ENCODE data around the gene PARD3B.

DNA sequence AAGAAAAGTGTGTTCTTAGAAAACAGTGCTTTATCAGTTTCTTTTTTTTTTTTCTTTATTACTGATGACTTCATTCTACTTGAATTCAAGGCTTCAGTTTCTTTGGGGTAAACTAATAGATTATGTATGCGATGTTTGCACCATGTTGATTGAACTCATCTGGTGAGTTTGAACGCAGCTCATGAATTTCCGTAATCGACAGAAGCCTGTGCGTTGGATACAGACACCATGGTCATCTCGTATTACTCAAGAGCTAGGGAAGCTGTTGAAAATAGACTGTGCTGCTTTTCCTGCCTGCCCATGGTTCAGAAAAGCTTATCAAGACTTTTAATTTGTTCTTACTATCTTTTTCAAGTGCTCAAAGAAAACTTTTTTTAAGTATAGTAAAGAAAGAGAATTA, 951.5 kb downstream of the PARD3B start:
- TF ChIP-seq, protein P1, sequence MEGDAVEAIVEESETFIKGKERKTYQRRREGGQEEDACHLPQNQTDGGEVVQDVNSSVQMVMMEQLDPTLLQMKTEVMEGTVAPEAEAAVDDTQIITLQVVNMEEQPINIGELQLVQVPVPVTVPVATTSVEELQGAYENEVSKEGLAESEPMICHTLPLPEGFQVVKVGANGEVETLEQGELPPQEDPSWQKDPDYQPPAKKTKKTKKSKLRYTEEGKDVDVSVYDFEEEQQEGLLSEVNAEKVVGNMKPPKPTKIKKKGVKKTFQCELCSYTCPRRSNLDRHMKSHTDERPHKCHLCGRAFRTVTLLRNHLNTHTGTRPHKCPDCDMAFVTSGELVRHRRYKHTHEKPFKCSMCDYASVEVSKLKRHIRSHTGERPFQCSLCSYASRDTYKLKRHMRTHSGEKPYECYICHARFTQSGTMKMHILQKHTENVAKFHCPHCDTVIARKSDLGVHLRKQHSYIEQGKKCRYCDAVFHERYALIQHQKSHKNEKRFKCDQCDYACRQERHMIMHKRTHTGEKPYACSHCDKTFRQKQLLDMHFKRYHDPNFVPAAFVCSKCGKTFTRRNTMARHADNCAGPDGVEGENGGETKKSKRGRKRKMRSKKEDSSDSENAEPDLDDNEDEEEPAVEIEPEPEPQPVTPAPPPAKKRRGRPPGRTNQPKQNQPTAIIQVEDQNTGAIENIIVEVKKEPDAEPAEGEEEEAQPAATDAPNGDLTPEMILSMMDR (CRISPR knock-in tag; IDR thresholded peaks at IDR 0.05), result no peak
- TF ChIP-seq KDM3A (CRISPR knock-in tag; IDR thresholded peaks at IDR 0.05; ENCODE audit: low read depth) (no peak), MED13 (CRISPR knock-in tag; IDR thresholded peaks at IDR 0.05) (no peak), CEBPB (IDR thresholded peaks at IDR 0.05; ENCODE audit: borderline replicate concordance, low read depth, low read length) (no peak), HNF4G (IDR thresholded peaks at IDR 0.05; ENCODE audit: borderline replicate concordance, low read depth, low read length) (no peak), HNF4G (CRISPR knock-in tag; IDR thresholded peaks at IDR 0.05; ENCODE audit: borderline replicate concordance, low read depth) (no peak), SMARCE1 (IDR thresholded peaks at IDR 0.05; ENCODE audit: borderline replicate concordance) (no peak), EZH2 (conservative IDR thresholded peaks at IDR 0.05; ENCODE audit: low read depth, low read length) (no peak), THRA (CRISPR knock-in tag; IDR thresholded peaks at IDR 0.05; ENCODE audit: borderline replicate concordance) (no peak), RAD51 (IDR thresholded peaks at IDR 0.05; ENCODE audit: borderline replicate concordance) (no peak), KDM4B (CRISPR knock-in tag; IDR thresholded peaks at IDR 0.05) (no peak)
- TF ChIP-seq, protein P2, sequence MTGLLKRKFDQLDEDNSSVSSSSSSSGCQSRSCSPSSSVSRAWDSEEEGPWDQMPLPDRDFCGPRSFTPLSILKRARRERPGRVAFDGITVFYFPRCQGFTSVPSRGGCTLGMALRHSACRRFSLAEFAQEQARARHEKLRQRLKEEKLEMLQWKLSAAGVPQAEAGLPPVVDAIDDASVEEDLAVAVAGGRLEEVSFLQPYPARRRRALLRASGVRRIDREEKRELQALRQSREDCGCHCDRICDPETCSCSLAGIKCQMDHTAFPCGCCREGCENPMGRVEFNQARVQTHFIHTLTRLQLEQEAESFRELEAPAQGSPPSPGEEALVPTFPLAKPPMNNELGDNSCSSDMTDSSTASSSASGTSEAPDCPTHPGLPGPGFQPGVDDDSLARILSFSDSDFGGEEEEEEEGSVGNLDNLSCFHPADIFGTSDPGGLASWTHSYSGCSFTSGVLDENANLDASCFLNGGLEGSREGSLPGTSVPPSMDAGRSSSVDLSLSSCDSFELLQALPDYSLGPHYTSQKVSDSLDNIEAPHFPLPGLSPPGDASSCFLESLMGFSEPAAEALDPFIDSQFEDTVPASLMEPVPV (CRISPR knock-in tag; IDR thresholded peaks at IDR 0.05), result no peak

All from HepG2 (cell line).